ENCODE measurements around the gene CYB561D1. TPM values are rescaled to one million over a fixed set of nuclear protein-coding genes. Genes with fewer than 3 reads are reported as not detected.

Gene CYB561D1
- total RNA-seq, 1 donor: 10.5 TPM

DNA sequence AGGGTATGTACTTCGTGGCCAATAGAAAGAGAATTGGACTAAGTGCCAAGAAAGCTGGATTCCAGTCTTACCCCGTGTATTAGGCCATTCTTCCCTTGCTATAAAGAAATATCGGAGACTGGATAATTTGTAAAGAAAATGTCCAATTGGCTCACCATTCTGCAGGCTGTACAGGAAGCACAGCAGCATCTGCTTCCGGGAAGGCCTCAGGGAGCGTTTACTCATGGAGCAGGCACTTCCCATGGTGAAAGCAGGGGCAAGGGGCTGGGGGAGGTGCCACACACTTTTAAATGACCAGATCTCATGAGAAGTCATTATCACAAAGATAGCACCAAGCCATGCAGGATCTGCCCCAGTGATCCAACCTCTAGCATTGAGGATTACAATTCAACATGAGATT lies 23.4 kb downstream of the CYB561D1 start:
- no peak overlapping the region for H3K27ac ChIP-seq (ENCODE audit: low read depth, low read length)
- no peaks in the 10 kb centered on the region for H4K20me1 ChIP-seq (ENCODE audit: insufficient read depth, low read length)
- no peaks in the 10 kb centered on the region for H3K36me3 ChIP-seq (ENCODE audit: insufficient read depth, low read length)
- DNase-seq (ENCODE audit: insufficient read length, low spot score, missing footprints): peak; percentile 53
- H3K9me3 ChIP-seq (ENCODE audit: low read depth, low read length): no peaks in the 10 kb centered on the region
- no peaks in the 10 kb centered on the region for H3K79me2 ChIP-seq (ENCODE audit: insufficient read depth, low read length)
- H3K4me2 ChIP-seq (ENCODE audit: insufficient read depth, low read length): no peak overlapping the region
- TF ChIP-seq, protein P1, sequence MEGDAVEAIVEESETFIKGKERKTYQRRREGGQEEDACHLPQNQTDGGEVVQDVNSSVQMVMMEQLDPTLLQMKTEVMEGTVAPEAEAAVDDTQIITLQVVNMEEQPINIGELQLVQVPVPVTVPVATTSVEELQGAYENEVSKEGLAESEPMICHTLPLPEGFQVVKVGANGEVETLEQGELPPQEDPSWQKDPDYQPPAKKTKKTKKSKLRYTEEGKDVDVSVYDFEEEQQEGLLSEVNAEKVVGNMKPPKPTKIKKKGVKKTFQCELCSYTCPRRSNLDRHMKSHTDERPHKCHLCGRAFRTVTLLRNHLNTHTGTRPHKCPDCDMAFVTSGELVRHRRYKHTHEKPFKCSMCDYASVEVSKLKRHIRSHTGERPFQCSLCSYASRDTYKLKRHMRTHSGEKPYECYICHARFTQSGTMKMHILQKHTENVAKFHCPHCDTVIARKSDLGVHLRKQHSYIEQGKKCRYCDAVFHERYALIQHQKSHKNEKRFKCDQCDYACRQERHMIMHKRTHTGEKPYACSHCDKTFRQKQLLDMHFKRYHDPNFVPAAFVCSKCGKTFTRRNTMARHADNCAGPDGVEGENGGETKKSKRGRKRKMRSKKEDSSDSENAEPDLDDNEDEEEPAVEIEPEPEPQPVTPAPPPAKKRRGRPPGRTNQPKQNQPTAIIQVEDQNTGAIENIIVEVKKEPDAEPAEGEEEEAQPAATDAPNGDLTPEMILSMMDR (IDR thresholded peaks at IDR 0.05; ENCODE audit: extremely low read depth, low read depth, low read length): no peak
- H3K4me1 ChIP-seq (ENCODE audit: insufficient read depth, low read length): no peaks in the 10 kb centered on the region
- H3K27me3 ChIP-seq (ENCODE audit: insufficient read depth, low read length): peaks cover 18% of the 10 kb centered on the region
- H3K4me3 ChIP-seq (ENCODE audit: insufficient read depth, low read length): no peak overlapping the region
- no peak overlapping the region for H2AFZ ChIP-seq (ENCODE audit: low read length)

DNA sequence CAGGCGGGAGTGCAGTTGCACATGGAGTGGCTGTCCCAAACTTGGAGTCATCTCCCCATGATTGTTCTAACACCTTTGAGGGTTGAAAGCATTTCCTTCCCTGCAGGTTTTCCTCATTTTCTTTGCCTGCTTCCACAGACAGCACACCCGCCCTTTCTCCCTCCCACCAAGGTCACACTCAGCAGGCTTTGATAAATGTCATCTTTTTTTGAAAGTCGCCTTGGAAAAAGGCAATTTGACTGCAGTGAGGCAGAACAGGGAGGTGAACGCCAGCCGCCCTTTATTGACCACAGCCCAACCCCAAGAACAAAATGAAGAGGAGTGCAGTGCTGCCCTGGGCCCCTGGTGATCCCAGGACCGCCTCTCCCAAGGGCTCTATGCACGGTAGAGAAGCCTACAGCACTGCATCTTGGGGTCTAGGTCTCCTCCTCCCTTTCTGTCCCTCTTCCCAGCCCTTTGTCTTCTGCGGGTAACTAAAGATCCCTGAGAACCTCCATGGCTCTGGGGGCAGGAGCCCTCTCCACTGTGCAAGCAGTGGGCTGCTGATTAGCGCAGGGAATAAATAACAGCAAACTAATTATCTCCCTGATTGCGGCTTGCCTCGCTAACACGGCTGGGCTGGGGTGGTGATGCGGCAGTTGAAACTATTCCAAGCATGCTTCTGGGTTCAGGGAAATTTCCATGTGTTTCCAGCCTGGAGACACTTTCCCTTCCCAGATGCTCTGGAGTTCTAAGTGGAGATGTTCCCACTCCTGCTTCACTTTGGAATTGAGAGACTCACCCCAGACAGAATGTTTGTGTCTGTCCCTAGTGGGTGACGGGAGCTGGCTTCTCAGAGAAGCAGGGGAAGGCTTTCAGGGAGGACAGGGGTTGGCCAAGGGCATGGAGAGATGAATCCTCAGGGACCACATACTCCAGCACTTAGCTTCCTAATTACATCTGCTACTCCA lies 27.4 kb downstream of the CYB561D1 start:
- Histone ChIP-seq H3K4me1 (ENCODE audit: insufficient read depth, low read length) (no peaks in the 10 kb centered on the region), H4K20me1 (ENCODE audit: insufficient read depth, low read length) (no peaks in the 10 kb centered on the region), H3K36me3 (ENCODE audit: insufficient read depth, low read length) (no peaks in the 10 kb centered on the region), H3K79me2 (ENCODE audit: insufficient read depth, low read length) (no peaks in the 10 kb centered on the region), H3K27ac (ENCODE audit: low read depth, low read length) (no peak overlapping the region), H3K9me3 (ENCODE audit: low read depth, low read length) (no peaks in the 10 kb centered on the region), H3K27me3 (ENCODE audit: insufficient read depth, low read length) (peaks cover 20% of the 10 kb centered on the region), H3K4me2 (ENCODE audit: insufficient read depth, low read length) (no peak overlapping the region), H3K4me3 (ENCODE audit: insufficient read depth, low read length) (no peak overlapping the region), H2AFZ (ENCODE audit: low read length) (no peak overlapping the region)
- TF ChIP-seq, protein P1 (IDR thresholded peaks at IDR 0.05; ENCODE audit: extremely low read depth, low read depth, low read length): no peak
- peak; percentile 58 for DNase-seq (ENCODE audit: insufficient read length, low spot score, missing footprints)

GRCh38 chr1:109522026-109522425 lies 28.1 kb downstream of the CYB561D1 start:
- Histone ChIP-seq H3K79me2 (ENCODE audit: insufficient read depth, low read length) (no peaks in the 10 kb centered on the region), H3K4me3 (ENCODE audit: insufficient read depth, low read length) (no peak overlapping the region), H3K9me3 (ENCODE audit: low read depth, low read length) (no peaks in the 10 kb centered on the region), H2AFZ (ENCODE audit: low read length) (no peak overlapping the region), H3K27me3 (ENCODE audit: insufficient read depth, low read length) (peaks cover 20% of the 10 kb centered on the region), H3K4me1 (ENCODE audit: insufficient read depth, low read length) (no peaks in the 10 kb centered on the region), H4K20me1 (ENCODE audit: insufficient read depth, low read length) (no peaks in the 10 kb centered on the region), H3K27ac (ENCODE audit: low read depth, low read length) (no peak overlapping the region), H3K36me3 (ENCODE audit: insufficient read depth, low read length) (no peaks in the 10 kb centered on the region), H3K4me2 (ENCODE audit: insufficient read depth, low read length) (no peak overlapping the region)
- TF ChIP-seq, protein P1 (IDR thresholded peaks at IDR 0.05; ENCODE audit: extremely low read depth, low read depth, low read length): no peak
- no peak for DNase-seq (ENCODE audit: insufficient read length, low spot score, missing footprints)

DNA sequence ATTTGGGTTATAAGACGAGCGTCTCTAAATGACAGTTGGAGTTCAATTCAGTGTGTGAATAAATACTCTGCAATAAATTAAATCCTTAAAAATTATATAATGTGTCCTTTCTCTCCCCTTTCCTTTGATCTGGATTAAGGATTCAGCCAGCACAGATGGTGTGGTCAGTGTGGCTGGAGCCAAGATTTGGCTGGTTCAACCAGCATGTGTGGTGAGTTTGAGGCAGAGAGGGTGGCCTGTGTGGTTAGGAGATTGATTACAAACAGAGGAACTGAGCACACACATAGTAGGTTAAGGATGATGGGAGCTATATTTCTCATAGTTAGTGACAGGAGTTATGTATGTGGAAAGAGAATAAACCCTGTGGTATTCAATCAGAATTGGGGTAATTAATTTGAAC lies 29.8 kb downstream of the CYB561D1 start:
- Histone ChIP-seq H3K4me3 (ENCODE audit: insufficient read depth, low read length) (no peak overlapping the region), H2AFZ (ENCODE audit: low read length) (no peak overlapping the region), H3K27ac (ENCODE audit: low read depth, low read length) (no peak overlapping the region), H3K9me3 (ENCODE audit: low read depth, low read length) (no peaks in the 10 kb centered on the region), H3K36me3 (ENCODE audit: insufficient read depth, low read length) (no peaks in the 10 kb centered on the region), H3K4me2 (ENCODE audit: insufficient read depth, low read length) (no peak overlapping the region), H3K4me1 (ENCODE audit: insufficient read depth, low read length) (no peaks in the 10 kb centered on the region), H4K20me1 (ENCODE audit: insufficient read depth, low read length) (no peaks in the 10 kb centered on the region), H3K27me3 (ENCODE audit: insufficient read depth, low read length) (peaks cover 26% of the 10 kb centered on the region), H3K79me2 (ENCODE audit: insufficient read depth, low read length) (no peaks in the 10 kb centered on the region)
- TF ChIP-seq, protein P1 (IDR thresholded peaks at IDR 0.05; ENCODE audit: extremely low read depth, low read depth, low read length): no peak
- DNase-seq (ENCODE audit: insufficient read length, low spot score, missing footprints): no peak

Data from osteoblast (primary cell).